WTC11 (cell line): ENCODE measurements around the gene GRB10. TPM values are rescaled to one million over a fixed set of nuclear protein-coding genes. Genes with fewer than 3 reads are reported as not detected.

ENCODE experiments used
- ATAC-seq: fragments of 200-7000 bp; cut with Tn5 transposase; 2 replicates; pipeline ENCODE4 v1.10.0; 2021; ENCODE audit warnings: mild to moderate bottlenecking, moderate library complexity
- CTCF ChIA-PET: fragments of 300-600 bp; sonication (Branson Sonifier 250); formaldehyde crosslinking; loops from one replicate; lab custom pipeline; 2021; ENCODE audit warnings: antibody characterized with exemption; lab: Charles Lee
- POLR2A ChIA-PET: fragments of 350-600 bp; sonication (Branson Sonifier 250); formaldehyde crosslinking; loops from one replicate; lab custom pipeline; 2021; ENCODE audit warnings: antibody characterized with exemption; lab: Charles Lee
- DNase-seq: peaks from one replicate; pipeline ENCODE4 v3.0.0; 2021; ENCODE audit warnings: low spot score
- H3K27ac Mint-ChIP-seq: 2 replicates; pipeline ENCODE4 v1.8.0; 2021; ENCODE audit warnings: mixed read lengths
- H3K27me3 Mint-ChIP-seq: 2 replicates; pipeline ENCODE4 v1.8.0; 2021; ENCODE audit warnings: low read depth, mild to moderate bottlenecking, moderate library complexity, mixed read lengths
- H3K36me3 Mint-ChIP-seq: 2 replicates; pipeline ENCODE4 v1.8.0; 2021; ENCODE audit warnings: mixed read lengths
- H3K4me1 Mint-ChIP-seq: 2 replicates; pipeline ENCODE4 v1.8.0; 2022; ENCODE audit warnings: mixed read lengths
- H3K4me3 Mint-ChIP-seq: 2 replicates; pipeline ENCODE4 v1.8.0; 2021; ENCODE audit warnings: mild to moderate bottlenecking, moderate library complexity, mixed read lengths
- H3K9me3 Mint-ChIP-seq: 2 replicates; pipeline ENCODE4 v1.8.0; 2021; ENCODE audit warnings: mixed read lengths
- CREB1 ChIP-seq: sonication (generic); formaldehyde crosslinking; IDR thresholded peaks from 2 replicates; pipeline ENCODE4 v1.8.0; 2023; ENCODE audit warnings: mild to moderate bottlenecking, missing genetic modification reagents
- E2F5 ChIP-seq: sonication (generic); formaldehyde crosslinking; IDR thresholded peaks from 2 replicates; pipeline ENCODE4 v1.8.1; 2022; ENCODE audit warnings: mild to moderate bottlenecking, moderate library complexity, missing genetic modification reagents
- GTF2I ChIP-seq: fragments of 250-450 bp; sonication (Bioruptor Pico); conservative IDR thresholded peaks from 2 replicates; pipeline ENCODE4 v1.4.0; 2021; ENCODE audit warnings: mild to moderate bottlenecking
- IRF1 ChIP-seq: sonication (generic); formaldehyde crosslinking; IDR thresholded peaks from 2 replicates; pipeline ENCODE4 v1.8.0; 2023; ENCODE audit warnings: missing genetic modification reagents
- MYBL2 ChIP-seq: sonication (generic); formaldehyde crosslinking; IDR thresholded peaks from 2 replicates; pipeline ENCODE4 v1.8.1; 2023; ENCODE audit warnings: mild to moderate bottlenecking, moderate library complexity, missing genetic modification reagents
- ZNF138 ChIP-seq: sonication (generic); formaldehyde crosslinking; conservative IDR thresholded peaks from 2 replicates; pipeline ENCODE4 v1.8.1; 2022; ENCODE audit warnings: mild to moderate bottlenecking, moderate library complexity, missing genetic modification reagents
- ZNF532 ChIP-seq: fragments of 250-450 bp; sonication (Bioruptor Pico); IDR thresholded peaks from 2 replicates; pipeline ENCODE4 v1.9.0; 2021; ENCODE audit warnings: mild to moderate bottlenecking, borderline replicate concordance
- ZNF671 ChIP-seq: fragments of 250-450 bp; sonication (Bioruptor Pico); IDR thresholded peaks from 2 replicates; pipeline ENCODE4 v1.8.0; 2021; ENCODE audit warnings: mild to moderate bottlenecking
- total RNA-seq: library from RNA; stranded (reverse); gene quantifications from 3 replicates; pipeline ENCODE4 v1.2.3, GENCODE V29; 2021
- TF ChIP-seq, protein P1 (sequence below): sonication (generic); formaldehyde crosslinking; IDR thresholded peaks from 2 replicates; pipeline ENCODE4 v1.8.1; 2023; ENCODE audit warnings: mild to moderate bottlenecking, missing genetic modification reagents
- TF ChIP-seq, protein P2 (sequence below): sonication (generic); formaldehyde crosslinking; IDR thresholded peaks from 2 replicates; pipeline ENCODE4 v1.8.0; 2022; ENCODE audit warnings: mild to moderate bottlenecking, missing genetic modification reagents
- TF ChIP-seq, protein P3 (sequence below): sonication (generic); formaldehyde crosslinking; IDR thresholded peaks from 2 replicates; pipeline ENCODE4 v1.8.0; 2022; ENCODE audit warnings: missing genetic modification reagents
- TF ChIP-seq, protein P4 (sequence below): fragments of 250-450 bp; sonication (Bioruptor Pico); IDR thresholded peaks from 2 replicates; pipeline ENCODE4 v1.9.0; 2021; ENCODE audit warnings: moderate library complexity, mild to moderate bottlenecking, inconsistent platforms, borderline replicate concordance

GRB10 gene
- total RNA-seq, 1 experiment from 2014 or later, result 103 TPM

DNA sequence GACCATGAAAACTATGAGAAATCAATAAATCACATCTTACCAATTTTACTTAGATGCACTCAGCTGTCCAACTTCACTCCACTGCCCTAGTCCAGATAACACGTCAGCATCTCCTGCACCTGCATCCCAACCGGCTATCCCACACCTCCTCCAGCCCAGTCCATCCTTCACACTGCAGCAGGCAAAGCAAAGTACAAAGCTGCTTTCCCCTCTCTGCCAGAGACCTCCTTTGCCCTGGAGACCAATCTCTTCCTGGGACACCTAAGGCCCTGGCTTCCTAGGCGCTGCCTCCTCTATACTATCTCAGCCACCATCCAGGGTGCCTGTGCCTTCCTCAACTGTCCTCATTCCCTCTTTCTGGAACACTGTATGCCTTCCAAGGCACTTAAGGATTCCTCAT is 127.2 kb downstream of the GRB10 start (continued):
- TF ChIP-seq, protein P1, sequence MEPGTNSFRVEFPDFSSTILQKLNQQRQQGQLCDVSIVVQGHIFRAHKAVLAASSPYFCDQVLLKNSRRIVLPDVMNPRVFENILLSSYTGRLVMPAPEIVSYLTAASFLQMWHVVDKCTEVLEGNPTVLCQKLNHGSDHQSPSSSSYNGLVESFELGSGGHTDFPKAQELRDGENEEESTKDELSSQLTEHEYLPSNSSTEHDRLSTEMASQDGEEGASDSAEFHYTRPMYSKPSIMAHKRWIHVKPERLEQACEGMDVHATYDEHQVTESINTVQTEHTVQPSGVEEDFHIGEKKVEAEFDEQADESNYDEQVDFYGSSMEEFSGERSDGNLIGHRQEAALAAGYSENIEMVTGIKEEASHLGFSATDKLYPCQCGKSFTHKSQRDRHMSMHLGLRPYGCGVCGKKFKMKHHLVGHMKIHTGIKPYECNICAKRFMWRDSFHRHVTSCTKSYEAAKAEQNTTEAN, result no peak
- TF ChIP-seq GTF2I, result no peak
- TF ChIP-seq, all 79 proteins: peak for 0

- peaks cover 4% of the 10 kb centered on the region for H3K36me3 Mint-ChIP-seq
- no peaks in the 10 kb centered on the region for H3K9me3 Mint-ChIP-seq
- no peak for ATAC-seq
- ChIA-PET CTCF (interaction anchor here (1.1 kb wide), 1 partner anchor 346 kb away, joined by 4 read pairs; no protein-coding TSS in a partner anchor), POLR2A (no interaction called here)
- H3K4me3 Mint-ChIP-seq, result no peak overlapping the region
- no peaks in the 10 kb centered on the region for H3K27me3 Mint-ChIP-seq
- DNase-seq, result no peak
- no peak overlapping the region for H3K27ac Mint-ChIP-seq
- TF ChIP-seq, protein P2, sequence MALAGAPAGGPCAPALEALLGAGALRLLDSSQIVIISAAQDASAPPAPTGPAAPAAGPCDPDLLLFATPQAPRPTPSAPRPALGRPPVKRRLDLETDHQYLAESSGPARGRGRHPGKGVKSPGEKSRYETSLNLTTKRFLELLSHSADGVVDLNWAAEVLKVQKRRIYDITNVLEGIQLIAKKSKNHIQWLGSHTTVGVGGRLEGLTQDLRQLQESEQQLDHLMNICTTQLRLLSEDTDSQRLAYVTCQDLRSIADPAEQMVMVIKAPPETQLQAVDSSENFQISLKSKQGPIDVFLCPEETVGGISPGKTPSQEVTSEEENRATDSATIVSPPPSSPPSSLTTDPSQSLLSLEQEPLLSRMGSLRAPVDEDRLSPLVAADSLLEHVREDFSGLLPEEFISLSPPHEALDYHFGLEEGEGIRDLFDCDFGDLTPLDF (CRISPR knock-in tag), result no peak
- TF ChIP-seq ZNF138 (CRISPR knock-in tag) (no peak), E2F5 (CRISPR knock-in tag) (no peak)
- TF ChIP-seq, protein P3, sequence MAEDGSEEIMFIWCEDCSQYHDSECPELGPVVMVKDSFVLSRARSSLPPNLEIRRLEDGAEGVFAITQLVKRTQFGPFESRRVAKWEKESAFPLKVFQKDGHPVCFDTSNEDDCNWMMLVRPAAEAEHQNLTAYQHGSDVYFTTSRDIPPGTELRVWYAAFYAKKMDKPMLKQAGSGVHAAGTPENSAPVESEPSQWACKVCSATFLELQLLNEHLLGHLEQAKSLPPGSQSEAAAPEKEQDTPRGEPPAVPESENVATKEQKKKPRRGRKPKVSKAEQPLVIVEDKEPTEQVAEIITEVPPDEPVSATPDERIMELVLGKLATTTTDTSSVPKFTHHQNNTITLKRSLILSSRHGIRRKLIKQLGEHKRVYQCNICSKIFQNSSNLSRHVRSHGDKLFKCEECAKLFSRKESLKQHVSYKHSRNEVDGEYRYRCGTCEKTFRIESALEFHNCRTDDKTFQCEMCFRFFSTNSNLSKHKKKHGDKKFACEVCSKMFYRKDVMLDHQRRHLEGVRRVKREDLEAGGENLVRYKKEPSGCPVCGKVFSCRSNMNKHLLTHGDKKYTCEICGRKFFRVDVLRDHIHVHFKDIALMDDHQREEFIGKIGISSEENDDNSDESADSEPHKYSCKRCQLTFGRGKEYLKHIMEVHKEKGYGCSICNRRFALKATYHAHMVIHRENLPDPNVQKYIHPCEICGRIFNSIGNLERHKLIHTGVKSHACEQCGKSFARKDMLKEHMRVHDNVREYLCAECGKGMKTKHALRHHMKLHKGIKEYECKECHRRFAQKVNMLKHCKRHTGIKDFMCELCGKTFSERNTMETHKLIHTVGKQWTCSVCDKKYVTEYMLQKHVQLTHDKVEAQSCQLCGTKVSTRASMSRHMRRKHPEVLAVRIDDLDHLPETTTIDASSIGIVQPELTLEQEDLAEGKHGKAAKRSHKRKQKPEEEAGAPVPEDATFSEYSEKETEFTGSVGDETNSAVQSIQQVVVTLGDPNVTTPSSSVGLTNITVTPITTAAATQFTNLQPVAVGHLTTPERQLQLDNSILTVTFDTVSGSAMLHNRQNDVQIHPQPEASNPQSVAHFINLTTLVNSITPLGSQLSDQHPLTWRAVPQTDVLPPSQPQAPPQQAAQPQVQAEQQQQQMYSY (CRISPR knock-in tag), result no peak
- TF ChIP-seq, protein P1, result no peak
- H3K4me1 Mint-ChIP-seq, result no peaks in the 10 kb centered on the region; the same call in 1 of the 2 replicates
Measured at GRCh38 chr7:50655020-50655419, 127.7 kb downstream of the GRB10 start.

DNA sequence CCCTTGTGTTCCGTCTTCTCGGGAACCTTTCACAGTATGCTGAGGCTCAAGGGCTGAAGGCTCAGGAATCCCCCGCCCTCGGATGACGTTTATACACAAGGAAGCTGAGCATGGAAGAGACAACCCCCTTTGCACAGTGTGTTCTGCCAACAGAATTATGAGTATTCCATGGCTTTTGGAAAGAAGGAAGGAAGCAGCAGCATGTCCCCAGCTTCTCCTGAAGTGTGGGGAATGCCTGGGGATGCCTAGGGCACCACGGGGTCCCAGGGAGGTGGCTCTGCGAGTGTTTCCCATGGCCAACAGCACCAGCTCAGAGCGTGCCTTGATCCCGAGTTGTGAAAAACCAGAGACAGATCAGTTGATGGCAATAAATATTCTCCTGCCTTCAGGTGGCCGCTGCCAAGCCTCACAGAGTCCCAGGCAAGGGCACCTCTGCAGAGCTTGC is 128.7 kb downstream of the GRB10 start:
- H3K4me3 Mint-ChIP-seq, result no peak overlapping the region
- POLR2A ChIA-PET, result no interaction called here
- no peaks in the 10 kb centered on the region for H3K9me3 Mint-ChIP-seq
- H3K27ac Mint-ChIP-seq, result 0 out of 2 replicates have a peak overlapping the region, but pooled peaks have one; percentile 5
- no peak for ATAC-seq
- H3K36me3 Mint-ChIP-seq, result peaks cover 14% of the 10 kb centered on the region
- TF ChIP-seq, protein P4, sequence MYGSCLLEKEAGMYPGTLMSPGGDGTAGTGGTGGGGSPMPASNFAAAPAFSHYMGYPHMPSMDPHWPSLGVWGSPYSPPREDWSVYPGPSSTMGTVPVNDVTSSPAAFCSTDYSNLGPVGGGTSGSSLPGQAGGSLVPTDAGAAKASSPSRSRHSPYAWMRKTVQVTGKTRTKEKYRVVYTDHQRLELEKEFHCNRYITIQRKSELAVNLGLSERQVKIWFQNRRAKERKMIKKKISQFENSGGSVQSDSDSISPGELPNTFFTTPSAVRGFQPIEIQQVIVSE (CRISPR knock-in tag), result no peak
- no peak for TF ChIP-seq ZNF532 (CRISPR knock-in tag)
- no peak for TF ChIP-seq ZNF671 (CRISPR knock-in tag)
- TF ChIP-seq MYBL2 (CRISPR knock-in tag), result no peak
- no peak for TF ChIP-seq IRF1 (CRISPR knock-in tag)
- no peak for TF ChIP-seq CREB1 (CRISPR knock-in tag)
- TF ChIP-seq, all 79 proteins: peak for 0
- CTCF ChIA-PET, result no interaction called here
- no peak for DNase-seq
- Mint-ChIP-seq H3K27me3 (no peaks in the 10 kb centered on the region), H3K4me1 (0 out of 2 replicates have a peak, but pooled peaks cover 3% of the 10 kb centered on the region)
